Spleen (tissue), 11 donors: ENCODE results near the gene OR5B2. TPM values are rescaled to one million over a fixed set of nuclear protein-coding genes. Genes with fewer than 3 reads are reported as not detected.

Experiments used
- DNase-seq: peaks from one replicate; pipeline ENCODE4 v3.0.0-alpha.2; 2020
- H3K27ac ChIP-seq, 8 donors: fragments of 200-600 bp; sonication (generic) in 7 of 8; 1 replicate in 4 of 8; 2 replicates in 4 of 8; pipeline versions ENCODE4 v1.5.0 to v1.8.0; 2016 to 2021; ENCODE audit warnings: inconsistent platforms in 4 of 8, mild to moderate bottlenecking in 4 of 8, moderate library complexity in 1 of 8
- H3K27me3 ChIP-seq, 7 donors: fragments of 200-600 bp; sonication (generic) in 6 of 7; replicated peaks in 1 of 7; 1 replicate in 4 of 7; 2 replicates in 3 of 7; pipeline versions ENCODE4 v1.5.0 to v1.8.0; 2016 to 2021; ENCODE audit warnings: inconsistent platforms in 3 of 7, mild to moderate bottlenecking in 1 of 7
- H3K36me3 ChIP-seq, 6 donors: fragments of 200-600 bp; sonication (generic) in 5 of 6; 1 replicate in 4 of 6; 2 replicates in 2 of 6; pipeline versions ENCODE4 v1.5.0 to v1.8.0; 2016 to 2021; ENCODE audit warnings: inconsistent platforms in 2 of 6
- H3K4me1 ChIP-seq, 6 donors: fragments of 200-600 bp; sonication (generic) in 5 of 6; 1 replicate in 3 of 6; 2 replicates in 3 of 6; pipeline versions ENCODE4 v1.5.0 to v1.8.0; 2016 to 2021; ENCODE audit warnings: inconsistent platforms in 3 of 6
- H3K4me3 ChIP-seq, 8 donors: fragments of 200-600 bp; sonication (generic) in 7 of 8; 1 replicate in 4 of 8; 2 replicates in 4 of 8; pipeline versions ENCODE4 v1.5.0 to v1.8.0; 2016 to 2021; ENCODE audit warnings: inconsistent platforms in 4 of 8, mild to moderate bottlenecking in 4 of 8, moderate library complexity in 2 of 8
- H3K9me3 ChIP-seq, 8 donors: fragments of 200-600 bp; sonication (generic) in 7 of 8; 1 replicate in 4 of 8; 2 replicates in 4 of 8; pipeline versions ENCODE4 v1.5.0 to v1.8.0; 2016 to 2021; ENCODE audit warnings: inconsistent platforms in 4 of 8
- CTCF ChIP-seq, 11 experiments: fragments of 200-600 bp in 7 of 11; fragments of 450-650 bp in 4 of 11; sonication (generic) in 4 of 11; IDR thresholded peaks in 8 of 11; conservative IDR thresholded peaks in 3 of 11; 1 replicate in 7 of 11; 2 replicates in 4 of 11; pipeline versions ENCODE4 v1.4.0 to v1.8.0; 2016 to 2021; ENCODE audit warnings: antibody characterized with exemption in 11 of 11, inconsistent platforms in 4 of 11, mild to moderate bottlenecking in 1 of 11
- POLR2A ChIP-seq, 3 donors: fragments of 450-650 bp; IDR thresholded peaks; one replicate each; pipeline ENCODE4 v1.5.1; 2017; ENCODE audit warnings: antibody characterized with exemption in 3 of 3, mild to moderate bottlenecking in 1 of 3
- POLR2AphosphoS5 ChIP-seq, 3 donors: sonication (generic); formaldehyde crosslinking; IDR thresholded peaks; one replicate each; pipeline ENCODE4 v1.5.1; 2017; ENCODE audit warnings: antibody characterized with exemption in 3 of 3
- WGBS, 5 donors: extraction: QIAGEN DNeasy Blood & Tissue Kit in 3 of 5; methylation state at CpG; one replicate each; pipeline versions ENCODE4 v1.1.5 to v1.1.7; 2013 to 2018; 5-methylcytosine and 5-hydroxymethylcytosine counted together
- intact Hi-C: fragments of 100-400 bp; cut with DNase I; formaldehyde crosslinking; loops from one replicate; pipeline ENCODE4 v1.15.0; 2023; ENCODE audit warnings: low total_unique reads
- polyA plus RNA-seq, 3 donors: library from polyadenylated mRNA; stranded (reverse); fragments of 200-250 nt; gene quantifications; one replicate each; pipeline ENCODE4 v1.2.1, GENCODE V29; 2013
- total RNA-seq, 7 donors: library from RNA; depleted of rRNA in 3 of 7; stranded (reverse); fragments of >200 nt in 3 of 7; fragmentation: NEBNext Ultra II Directional in 4 of 7; extraction: Animal tissue kit (Norgen Biotek cat#: 25700) in 4 of 7; gene quantifications; one replicate each; pipeline versions ENCODE4 v1.1.0 to v1.2.1, GENCODE V29; 2016 to 2021
- donor health status: healthy with polysubstance abuse.
- donor health status: DM: no; HTN: no; CAD: no; lungs with moderate emphysema.
- donor health status: DM: no; HTN: no; CAD: no.
- donor health status: Bipolar disorder and iron deficiency.
- donor health status: healthy.
- donor health status: DM: no; HTN: no; CAD: no.
- donor health status: DM: yes; HTN: yes; CAD: no.

Gene OR5B2
- total and polyA plus RNA-seq, 10 donors: 0.08 TPM; not detected in 9

GRCh38 chr11:58438486-58438885 is 10.6 kb upstream of the OR5B2 start:
- no peaks in the 10 kb centered on the region for H3K36me3 ChIP-seq
- H3K27me3 ChIP-seq: no peaks in the 10 kb centered on the region
- WGBS, 5 donors: 31 to 74% (median 48%) methylated on average over 4 of the region's 4 CpGs
- no peak for DNase-seq
- H3K9me3 ChIP-seq: peaks cover 2 to 24% (median 15%) of the 10 kb centered on the region in 8 donors
- no peaks in the 10 kb centered on the region for H3K4me1 ChIP-seq
- intact Hi-C loops: no loop called here
- TF ChIP-seq POLR2A (IDR thresholded peaks at IDR 0.05) (no peak), CTCF (IDR thresholded peaks at IDR 0.05 in 8 of 11, conservative IDR thresholded peaks at IDR 0.05 in 3 of 11) (no peak), POLR2AphosphoS5 (IDR thresholded peaks at IDR 0.05) (no peak)
- H3K4me3 ChIP-seq: no peak overlapping the region
- H3K27ac ChIP-seq: no peak overlapping the region

- Histone ChIP-seq H3K27me3 (no peaks in the 10 kb centered on the region), H3K4me3 (no peak overlapping the region), H3K36me3 (no peaks in the 10 kb centered on the region), H3K9me3 (peaks cover 2 to 32% (median 17%) of the 10 kb centered on the region in 8 donors), H3K4me1 (no peaks in the 10 kb centered on the region), H3K27ac (no peak overlapping the region)
- no peak for DNase-seq
- TF ChIP-seq POLR2A (IDR thresholded peaks at IDR 0.05) (no peak), POLR2AphosphoS5 (IDR thresholded peaks at IDR 0.05) (no peak), CTCF (IDR thresholded peaks at IDR 0.05 in 8 of 11, conservative IDR thresholded peaks at IDR 0.05 in 3 of 11) (no peak)
- intact Hi-C loops: no loop called here
- WGBS, 5 donors: 82 to 88% (median 85%) methylated on average over 3 of the region's 3 CpGs
Observed at GRCh38 chr11:58434217-58434616, 6.3 kb upstream of the OR5B2 start.

- 27 to 73% (median 62%) methylated on average over 3 of the region's 3 CpGs for WGBS, 5 donors
- no peak for DNase-seq
- Histone ChIP-seq H3K4me1 (no peaks in the 10 kb centered on the region), H3K36me3 (no peaks in the 10 kb centered on the region), H3K27ac (no peak overlapping the region), H3K9me3 (peaks cover 2 to 37% (median 21%) of the 10 kb centered on the region in 8 donors), H3K27me3 (no peaks in the 10 kb centered on the region), H3K4me3 (no peak overlapping the region)
- intact Hi-C loops: no loop called here
- TF ChIP-seq CTCF (IDR thresholded peaks at IDR 0.05 in 8 of 11, conservative IDR thresholded peaks at IDR 0.05 in 3 of 11) (no peak), POLR2A (IDR thresholded peaks at IDR 0.05) (no peak), POLR2AphosphoS5 (IDR thresholded peaks at IDR 0.05) (no peak)
Observed at GRCh38 chr11:58433638-58434203, 5.8 kb upstream of the OR5B2 start.

- H3K27me3 ChIP-seq: peaks cover 0 to 5% (median 0%) of the 10 kb centered on the region in 7 donors
- H3K27ac ChIP-seq: no peak overlapping the region
- intact Hi-C loops: no loop called here
- no peak for TF ChIP-seq CTCF (IDR thresholded peaks at IDR 0.05 in 8 of 11, conservative IDR thresholded peaks at IDR 0.05 in 3 of 11)
- DNase-seq: no peak
- H3K4me3 ChIP-seq: no peak overlapping the region
- H3K36me3 ChIP-seq: no peaks in the 10 kb centered on the region
- H3K4me1 ChIP-seq: no peaks in the 10 kb centered on the region
- WGBS, 5 donors: 22 to 63% (median 41%) methylated on average over 1 of the region's 1 CpG
- H3K9me3 ChIP-seq: peaks cover 0 to 23% (median 11%) of the 10 kb centered on the region in 8 donors
Observed at GRCh38 chr11:58429273-58429672, 1.4 kb upstream of the OR5B2 start.
